ENCODE data around the gene SLC13A3.
"Not testable (repeated sequence)": the region's sequence is repeated elsewhere in the genome, so short reads cannot be mapped to it uniquely, and the experiment has no call there.

Gene SLC13A3

GRCh38 chr20:46680684-46681031 lies 29.4 kb upstream of the SLC13A3 start:
- DNase-seq: no peak

- DNase-seq: no peak
Observed at GRCh38 chr20:46678516-46678915, 27.3 kb upstream of the SLC13A3 start.

GRCh38 chr20:46677608-46678007 lies 26.3 kb upstream of the SLC13A3 start:
- no peak for DNase-seq

GRCh38 chr20:46676649-46677316 lies 25.5 kb upstream of the SLC13A3 start:
- not testable (repeated sequence) for DNase-seq

DNA sequence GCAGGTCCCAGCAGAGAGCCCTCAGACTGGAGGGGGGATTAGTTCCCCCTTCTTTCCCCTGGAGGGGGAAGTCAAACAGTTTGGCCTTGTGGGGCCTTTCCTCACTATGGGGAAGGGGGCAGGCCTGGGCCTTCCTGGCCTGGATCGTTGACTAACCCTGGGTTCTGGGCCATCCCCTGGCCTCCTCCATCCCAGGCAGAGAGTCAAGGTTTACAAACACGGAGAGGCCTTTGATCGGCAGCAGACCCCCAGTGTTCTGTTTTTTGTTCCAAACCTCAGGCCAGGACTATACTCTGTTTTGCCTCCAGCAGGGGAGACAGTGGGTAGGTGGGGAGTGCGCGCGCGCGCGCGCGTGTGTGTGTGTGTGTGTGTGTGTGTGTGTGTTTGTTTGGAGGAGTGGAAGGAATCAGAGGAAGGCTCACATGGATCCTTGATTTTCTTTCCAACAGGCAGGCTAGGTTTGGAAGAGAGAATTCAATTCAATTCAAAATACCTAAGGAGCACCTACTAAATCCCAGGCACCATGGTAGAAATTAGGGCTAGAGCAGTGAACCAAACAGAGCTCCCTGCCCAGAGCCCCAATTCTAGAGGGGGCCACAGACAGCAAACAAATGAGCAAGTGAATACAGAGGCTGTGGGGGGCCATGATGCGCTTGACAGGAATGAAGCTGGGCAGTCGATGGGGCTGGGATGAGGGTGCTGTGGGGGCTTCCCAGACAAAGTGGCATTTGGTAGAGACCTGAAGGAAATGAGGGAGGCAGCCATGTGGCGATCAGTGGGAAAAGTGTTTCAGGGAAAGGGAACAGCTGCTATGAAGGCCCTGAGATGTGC lies 23.2 kb upstream of the SLC13A3 start:
- no peak for DNase-seq

- no peak for DNase-seq
Observed at GRCh38 chr20:46673394-46674252, 22.4 kb upstream of the SLC13A3 start.

- DNase-seq: no peak
Observed at GRCh38 chr20:46672543-46673148, 21.4 kb upstream of the SLC13A3 start.

GRCh38 chr20:46671866-46672542 lies 20.7 kb upstream of the SLC13A3 start:
- DNase-seq: no peak

DNA sequence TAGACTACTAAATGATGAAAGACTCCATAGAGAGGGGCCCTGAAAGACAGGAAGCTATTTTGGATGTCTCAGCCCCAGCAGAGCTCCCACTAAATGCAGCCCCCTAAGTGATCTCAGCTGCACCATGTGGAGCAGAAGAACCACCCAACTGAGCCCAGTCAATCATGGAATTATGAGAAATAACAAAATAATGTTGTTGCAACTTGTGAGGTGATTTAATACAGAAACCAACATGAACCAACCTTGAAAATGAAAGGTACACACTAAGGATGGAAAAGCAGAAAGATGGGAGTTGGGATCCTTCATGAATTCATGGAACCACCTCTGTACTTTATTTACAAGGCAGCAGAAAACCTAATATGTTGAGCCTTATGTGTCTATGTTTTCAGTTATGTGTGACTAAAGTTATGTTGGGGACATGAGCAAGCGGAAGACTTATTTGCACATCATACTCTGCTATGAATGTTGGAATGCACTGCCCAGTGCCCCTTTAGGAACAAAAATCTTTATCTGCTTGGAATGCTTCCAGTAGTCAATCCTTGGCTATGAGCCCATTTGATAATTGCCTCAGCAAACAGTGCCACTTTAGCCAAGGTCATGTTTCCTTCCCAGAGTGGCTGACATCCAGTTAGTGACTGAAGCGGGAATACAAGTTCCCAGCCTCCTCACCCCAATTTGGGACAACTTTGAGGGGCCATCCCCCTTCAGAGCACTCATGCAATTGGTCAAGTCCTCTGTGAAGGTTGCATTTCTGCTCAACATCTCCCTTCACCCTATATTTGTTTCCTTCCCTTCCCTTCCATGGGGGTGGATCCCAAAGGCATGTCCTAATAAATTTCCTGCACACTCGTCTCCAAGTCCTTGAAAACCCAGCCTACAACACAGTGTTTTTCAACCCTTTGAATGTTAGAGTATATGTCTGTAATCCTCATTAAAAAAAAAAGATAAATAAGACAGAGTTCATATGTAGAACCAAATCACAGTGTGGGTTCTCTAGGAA lies 19.6 kb upstream of the SLC13A3 start:
- DNase-seq: no peak

DNA sequence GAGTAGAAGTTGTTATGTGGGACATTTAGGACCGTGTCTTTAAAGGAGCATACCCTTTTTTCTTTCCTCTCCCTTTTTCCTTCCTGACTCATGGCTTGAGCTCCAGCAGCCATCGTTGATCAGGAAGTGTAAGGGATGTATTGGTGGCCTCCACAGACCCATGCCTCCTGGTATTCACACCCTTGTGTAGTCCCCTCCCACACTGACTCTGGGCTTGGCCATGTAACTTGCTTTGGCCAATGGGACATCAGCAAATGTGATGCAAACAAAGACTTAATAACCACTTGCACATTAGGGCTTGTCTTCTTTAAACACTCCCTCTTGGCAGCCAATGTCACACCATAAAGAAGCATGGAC lies 18.9 kb upstream of the SLC13A3 start:
- no peak for DNase-seq

DNA sequence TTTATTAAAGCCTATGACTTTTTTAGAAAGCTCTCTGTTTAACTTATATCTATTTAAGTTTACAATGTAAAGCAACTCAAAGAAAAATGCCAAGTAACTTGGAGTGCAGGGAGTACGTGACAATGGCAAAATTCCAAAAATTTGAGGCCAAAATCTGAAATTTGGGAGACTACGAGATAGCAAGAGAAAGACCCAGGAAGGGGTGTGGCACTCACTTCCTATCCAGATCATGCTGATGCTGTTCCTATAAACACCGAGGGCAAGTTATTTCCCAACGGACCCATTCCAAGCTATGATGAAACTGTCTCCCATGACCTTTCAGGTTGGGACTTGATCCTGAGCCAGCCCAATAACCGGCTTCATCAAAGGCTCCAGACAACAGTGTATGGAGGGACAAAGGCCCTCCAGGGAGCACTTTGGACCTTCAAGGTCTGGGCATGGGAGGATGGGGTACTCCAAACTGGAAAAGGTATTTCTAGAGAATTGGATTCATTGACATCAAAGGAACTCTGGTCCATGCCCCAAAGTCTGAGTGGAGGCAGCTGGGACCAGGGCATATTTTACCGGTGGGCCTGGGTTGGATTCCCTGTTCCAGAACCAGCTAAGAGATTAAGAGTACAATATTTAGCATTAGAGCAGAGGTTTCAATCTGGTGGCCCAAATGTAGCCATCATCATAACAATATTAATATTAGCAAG lies 15.7 kb upstream of the SLC13A3 start:
- DNase-seq: no peak

DNA sequence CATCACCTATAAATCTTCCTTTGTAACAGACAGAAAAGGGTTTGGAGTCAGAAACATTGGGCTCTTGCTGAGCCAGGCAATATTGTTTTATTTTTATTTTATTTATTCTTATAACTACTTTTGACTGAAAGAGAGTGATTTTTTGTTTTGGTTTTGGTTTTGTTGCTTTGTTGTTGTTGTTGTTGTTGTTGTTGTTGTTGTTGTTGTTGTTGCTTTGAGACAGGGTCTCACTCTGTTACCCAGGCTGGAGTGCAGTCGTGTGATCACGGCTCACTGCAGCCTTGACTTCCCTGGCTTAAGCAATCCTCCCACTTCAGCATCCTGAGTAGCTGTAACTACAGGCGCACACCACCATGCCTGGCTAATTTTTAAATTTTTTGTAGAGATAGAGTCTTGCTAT lies 15.0 kb upstream of the SLC13A3 start:
- DNase-seq: no peak

DNA sequence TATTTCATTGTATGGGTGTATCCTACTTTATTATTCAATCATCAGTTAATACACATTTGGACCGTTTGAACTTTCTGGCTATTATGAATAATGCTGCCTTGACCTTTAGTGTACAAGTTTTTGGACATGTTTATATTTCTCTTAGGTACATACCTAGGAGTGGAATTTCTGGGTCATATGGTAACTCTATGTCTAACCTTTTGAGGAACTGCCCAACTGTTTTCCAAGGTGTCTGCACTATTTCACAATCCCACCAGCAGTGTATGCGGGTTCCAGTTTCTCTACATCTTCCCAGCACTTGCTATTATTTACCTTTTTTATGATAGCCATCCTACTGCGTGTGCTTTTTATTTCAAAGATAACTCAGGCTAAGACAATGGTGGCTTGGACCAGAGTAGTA lies 14.3 kb upstream of the SLC13A3 start:
- no peak for DNase-seq

- DNase-seq: no peak
Observed at GRCh38 chr20:46663531-46663930, 12.3 kb upstream of the SLC13A3 start.

DNA sequence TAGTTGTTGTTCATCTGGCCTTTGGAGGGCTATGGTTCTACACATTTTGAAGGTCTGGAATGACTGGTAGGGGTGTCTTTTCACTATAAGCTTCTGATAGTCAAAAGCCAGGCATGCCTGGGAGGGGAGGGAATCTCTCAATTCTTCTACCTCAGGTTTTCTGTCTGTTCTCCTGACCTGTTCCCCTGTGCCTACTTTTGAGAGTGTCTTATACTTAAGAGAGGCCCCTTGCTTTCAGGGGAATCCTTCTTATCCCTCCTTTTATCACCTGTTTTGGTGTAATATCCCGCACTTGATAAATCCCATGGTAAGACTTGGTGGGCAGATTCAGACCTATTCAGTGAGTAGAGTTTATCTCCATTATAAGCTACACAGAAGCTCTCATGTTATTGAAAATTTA lies 10.4 kb upstream of the SLC13A3 start:
- no peak for DNase-seq

GRCh38 chr20:46660487-46660886 lies 9.2 kb upstream of the SLC13A3 start:
- DNase-seq: no peak

- no peak for DNase-seq
Observed at GRCh38 chr20:46657618-46658017, 6.4 kb upstream of the SLC13A3 start.

- DNase-seq: no peak
Observed at GRCh38 chr20:46657137-46657536, 5.9 kb upstream of the SLC13A3 start.

DNA sequence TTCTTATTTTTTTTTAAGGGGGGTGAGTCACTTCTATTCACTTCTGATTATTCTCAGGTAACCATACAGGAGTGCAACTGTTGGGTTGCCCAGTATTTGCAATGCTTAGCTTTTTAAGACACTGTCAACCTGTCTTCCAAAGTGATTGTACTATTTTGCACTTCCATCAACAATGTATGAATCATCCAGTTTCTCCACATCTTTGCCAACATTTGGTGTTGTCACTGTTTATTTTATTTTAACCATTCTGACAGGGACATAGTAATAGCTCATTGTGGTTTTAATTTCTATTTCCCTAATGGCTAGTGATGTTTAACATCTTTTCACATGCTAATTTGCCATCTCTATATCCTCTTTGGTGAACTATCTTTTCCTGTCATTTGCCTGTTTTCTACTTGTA lies 1.4 kb upstream of the SLC13A3 start:
- DNase-seq: no peak

- no peak for DNase-seq
Observed at GRCh38 chr20:46650575-46651090, 626 bp downstream of the SLC13A3 start.

All from NCI-H1048 (cell line).